Measurements from ENCODE around the gene TLE3.

DNA sequence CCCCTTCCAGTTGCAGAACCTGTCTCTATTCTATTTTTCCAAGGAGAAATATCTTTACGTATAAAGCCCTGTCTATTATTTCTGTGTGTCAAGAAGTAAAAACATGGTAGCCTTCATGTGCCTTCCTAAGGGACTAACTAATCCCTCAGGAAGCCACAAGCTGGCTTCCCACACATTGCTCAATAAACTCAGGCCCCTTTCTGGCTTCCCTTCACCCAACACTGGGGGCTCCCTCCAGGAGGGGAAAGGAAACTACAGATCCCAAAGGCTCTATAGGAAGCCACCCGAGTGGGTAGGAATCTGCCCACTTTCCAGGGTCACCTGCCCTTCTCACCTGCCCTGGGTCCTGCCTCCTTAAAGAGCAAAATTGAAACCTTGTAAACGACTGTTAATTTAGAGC lies 4.6 kb downstream of the TLE3 start:
- TF ChIP-seq, protein P1, sequence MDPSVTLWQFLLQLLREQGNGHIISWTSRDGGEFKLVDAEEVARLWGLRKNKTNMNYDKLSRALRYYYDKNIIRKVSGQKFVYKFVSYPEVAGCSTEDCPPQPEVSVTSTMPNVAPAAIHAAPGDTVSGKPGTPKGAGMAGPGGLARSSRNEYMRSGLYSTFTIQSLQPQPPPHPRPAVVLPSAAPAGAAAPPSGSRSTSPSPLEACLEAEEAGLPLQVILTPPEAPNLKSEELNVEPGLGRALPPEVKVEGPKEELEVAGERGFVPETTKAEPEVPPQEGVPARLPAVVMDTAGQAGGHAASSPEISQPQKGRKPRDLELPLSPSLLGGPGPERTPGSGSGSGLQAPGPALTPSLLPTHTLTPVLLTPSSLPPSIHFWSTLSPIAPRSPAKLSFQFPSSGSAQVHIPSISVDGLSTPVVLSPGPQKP (IDR thresholded peaks at IDR 0.05; ENCODE audit: low read depth, low read length) = no peak
- TF ChIP-seq POLR2A (IDR thresholded peaks at IDR 0.05; ENCODE audit: low read length) = no peak
- TF ChIP-seq, protein P2, sequence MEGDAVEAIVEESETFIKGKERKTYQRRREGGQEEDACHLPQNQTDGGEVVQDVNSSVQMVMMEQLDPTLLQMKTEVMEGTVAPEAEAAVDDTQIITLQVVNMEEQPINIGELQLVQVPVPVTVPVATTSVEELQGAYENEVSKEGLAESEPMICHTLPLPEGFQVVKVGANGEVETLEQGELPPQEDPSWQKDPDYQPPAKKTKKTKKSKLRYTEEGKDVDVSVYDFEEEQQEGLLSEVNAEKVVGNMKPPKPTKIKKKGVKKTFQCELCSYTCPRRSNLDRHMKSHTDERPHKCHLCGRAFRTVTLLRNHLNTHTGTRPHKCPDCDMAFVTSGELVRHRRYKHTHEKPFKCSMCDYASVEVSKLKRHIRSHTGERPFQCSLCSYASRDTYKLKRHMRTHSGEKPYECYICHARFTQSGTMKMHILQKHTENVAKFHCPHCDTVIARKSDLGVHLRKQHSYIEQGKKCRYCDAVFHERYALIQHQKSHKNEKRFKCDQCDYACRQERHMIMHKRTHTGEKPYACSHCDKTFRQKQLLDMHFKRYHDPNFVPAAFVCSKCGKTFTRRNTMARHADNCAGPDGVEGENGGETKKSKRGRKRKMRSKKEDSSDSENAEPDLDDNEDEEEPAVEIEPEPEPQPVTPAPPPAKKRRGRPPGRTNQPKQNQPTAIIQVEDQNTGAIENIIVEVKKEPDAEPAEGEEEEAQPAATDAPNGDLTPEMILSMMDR (IDR thresholded peaks at IDR 0.05) = no peak
- TF ChIP-seq CHD2 (IDR thresholded peaks at IDR 0.05; ENCODE audit: low read length, partially characterized antibody) = no peak
- TF ChIP-seq BHLHE40 (IDR thresholded peaks at IDR 0.05; ENCODE audit: low read depth, low read length) = no peak
- TF ChIP-seq EP300 (IDR thresholded peaks at IDR 0.05) = no peak
- TF ChIP-seq, protein P3, sequence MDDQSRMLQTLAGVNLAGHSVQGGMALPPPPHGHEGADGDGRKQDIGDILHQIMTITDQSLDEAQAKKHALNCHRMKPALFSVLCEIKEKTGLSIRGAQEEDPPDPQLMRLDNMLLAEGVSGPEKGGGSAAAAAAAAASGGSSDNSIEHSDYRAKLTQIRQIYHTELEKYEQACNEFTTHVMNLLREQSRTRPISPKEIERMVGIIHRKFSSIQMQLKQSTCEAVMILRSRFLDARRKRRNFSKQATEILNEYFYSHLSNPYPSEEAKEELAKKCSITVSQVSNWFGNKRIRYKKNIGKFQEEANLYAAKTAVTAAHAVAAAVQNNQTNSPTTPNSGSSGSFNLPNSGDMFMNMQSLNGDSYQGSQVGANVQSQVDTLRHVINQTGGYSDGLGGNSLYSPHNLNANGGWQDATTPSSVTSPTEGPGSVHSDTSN (IDR thresholded peaks at IDR 0.05) = no peak
- TF ChIP-seq, protein P4, sequence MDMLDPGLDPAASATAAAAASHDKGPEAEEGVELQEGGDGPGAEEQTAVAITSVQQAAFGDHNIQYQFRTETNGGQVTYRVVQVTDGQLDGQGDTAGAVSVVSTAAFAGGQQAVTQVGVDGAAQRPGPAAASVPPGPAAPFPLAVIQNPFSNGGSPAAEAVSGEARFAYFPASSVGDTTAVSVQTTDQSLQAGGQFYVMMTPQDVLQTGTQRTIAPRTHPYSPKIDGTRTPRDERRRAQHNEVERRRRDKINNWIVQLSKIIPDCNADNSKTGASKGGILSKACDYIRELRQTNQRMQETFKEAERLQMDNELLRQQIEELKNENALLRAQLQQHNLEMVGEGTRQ (IDR thresholded peaks at IDR 0.05) = no peak
- TF ChIP-seq ZC3H11A (IDR thresholded peaks at IDR 0.05) = no peak
- TF ChIP-seq RCOR1 (IDR thresholded peaks at IDR 0.05; ENCODE audit: low read depth, low read length) = no peak
- TF ChIP-seq NPAS2 (CRISPR knock-in tag; IDR thresholded peaks at IDR 0.05; ENCODE audit: borderline replicate concordance) = no peak
- TF ChIP-seq ESRRA (IDR thresholded peaks at IDR 0.05; ENCODE audit: borderline replicate concordance, low read length) = no peak

All from A549 (cell line).